WTC11 (cell line): ENCODE results near the gene JUND.

Experiments
- FOXK1 ChIP-seq: sonication (generic); formaldehyde crosslinking; IDR thresholded peaks from 2 replicates; pipeline ENCODE4 v1.8.0; 2022; ENCODE audit warnings: mild to moderate bottlenecking, moderate library complexity, missing genetic modification reagents
- TCF7 ChIP-seq: sonication (generic); formaldehyde crosslinking; IDR thresholded peaks from 2 replicates; pipeline ENCODE4 v1.8.0; 2022; ENCODE audit warnings: mild to moderate bottlenecking, low read depth, missing genetic modification reagents, moderate library complexity
- ZNF138 ChIP-seq: sonication (generic); formaldehyde crosslinking; conservative IDR thresholded peaks from 2 replicates; pipeline ENCODE4 v1.8.1; 2022; ENCODE audit warnings: mild to moderate bottlenecking, moderate library complexity, missing genetic modification reagents
- TF ChIP-seq, protein P1 (sequence below): sonication (generic); formaldehyde crosslinking; IDR thresholded peaks from 2 replicates; pipeline ENCODE4 v1.8.1; 2022; ENCODE audit warnings: low read depth, mild to moderate bottlenecking, moderate library complexity, missing genetic modification reagents, borderline replicate concordance
- TF ChIP-seq, protein P2 (sequence below): sonication (generic); formaldehyde crosslinking; IDR thresholded peaks from 2 replicates; pipeline ENCODE4 v1.8.1; 2023; ENCODE audit warnings: mild to moderate bottlenecking, missing genetic modification reagents, moderate library complexity

DNA sequence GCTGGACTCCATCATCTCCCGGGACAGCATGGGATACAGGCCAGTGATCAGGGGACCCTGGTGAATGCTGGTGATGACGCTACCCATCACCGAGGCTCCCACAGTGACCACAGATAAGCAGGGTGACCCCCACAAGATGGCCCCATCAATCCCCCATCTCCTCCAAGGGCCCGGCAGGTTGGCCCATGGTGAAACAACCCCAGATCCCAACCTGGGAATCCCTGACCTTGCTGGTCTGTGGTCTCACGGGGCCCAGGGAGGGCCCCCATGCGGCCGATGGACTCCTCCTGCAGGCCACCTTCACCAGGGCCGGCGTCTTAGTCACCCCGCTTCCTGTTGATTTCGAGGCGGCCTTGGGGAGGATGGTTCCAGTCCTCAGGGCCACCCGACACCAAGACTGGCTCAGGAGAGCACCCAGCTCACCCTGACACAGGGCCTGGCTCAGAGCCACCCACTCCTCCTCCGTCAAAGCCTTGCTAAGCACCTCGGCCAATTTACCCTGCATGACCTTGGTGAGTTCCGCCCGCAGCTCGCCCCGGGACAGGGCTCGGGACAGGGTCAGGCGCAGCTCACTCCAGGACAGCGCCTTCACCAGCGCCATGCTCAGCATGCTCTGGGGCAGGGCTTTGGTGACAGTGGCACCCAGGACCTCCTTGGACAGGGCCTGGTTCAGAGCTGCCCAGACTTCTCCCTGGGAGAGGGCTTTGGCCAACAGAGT is 17.1 kb downstream of the JUND start:
- TF ChIP-seq, protein P1, sequence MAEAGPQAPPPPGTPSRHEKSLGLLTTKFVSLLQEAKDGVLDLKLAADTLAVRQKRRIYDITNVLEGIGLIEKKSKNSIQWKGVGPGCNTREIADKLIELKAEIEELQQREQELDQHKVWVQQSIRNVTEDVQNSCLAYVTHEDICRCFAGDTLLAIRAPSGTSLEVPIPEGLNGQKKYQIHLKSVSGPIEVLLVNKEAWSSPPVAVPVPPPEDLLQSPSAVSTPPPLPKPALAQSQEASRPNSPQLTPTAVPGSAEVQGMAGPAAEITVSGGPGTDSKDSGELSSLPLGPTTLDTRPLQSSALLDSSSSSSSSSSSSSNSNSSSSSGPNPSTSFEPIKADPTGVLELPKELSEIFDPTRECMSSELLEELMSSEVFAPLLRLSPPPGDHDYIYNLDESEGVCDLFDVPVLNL, result no peak
- TF ChIP-seq TCF7 (CRISPR knock-in tag), result no peak
- TF ChIP-seq, protein P2, sequence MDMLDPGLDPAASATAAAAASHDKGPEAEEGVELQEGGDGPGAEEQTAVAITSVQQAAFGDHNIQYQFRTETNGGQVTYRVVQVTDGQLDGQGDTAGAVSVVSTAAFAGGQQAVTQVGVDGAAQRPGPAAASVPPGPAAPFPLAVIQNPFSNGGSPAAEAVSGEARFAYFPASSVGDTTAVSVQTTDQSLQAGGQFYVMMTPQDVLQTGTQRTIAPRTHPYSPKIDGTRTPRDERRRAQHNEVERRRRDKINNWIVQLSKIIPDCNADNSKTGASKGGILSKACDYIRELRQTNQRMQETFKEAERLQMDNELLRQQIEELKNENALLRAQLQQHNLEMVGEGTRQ (CRISPR knock-in tag), result no peak
- no peak for TF ChIP-seq FOXK1 (CRISPR knock-in tag)
- TF ChIP-seq ZNF138 (CRISPR knock-in tag), result no peak
